ENCODE results near the gene PSIP1.
"Not testable (repeated sequence)": the region's sequence is repeated elsewhere in the genome, so short reads cannot be mapped to it uniquely, and the experiment has no call there.

Gene PSIP1

GRCh38 chr9:15480028-15480427 lies 30.7 kb downstream of the PSIP1 start:
- H3K4me1 ChIP-seq (ENCODE audit: control insufficient read depth in 5 of 5, insufficient read depth in 5 of 5, low read length in 5 of 5), result no peaks in the 10 kb centered on the region

GRCh38 chr9:15475923-15476536 lies 34.7 kb downstream of the PSIP1 start:
- peaks cover 10 to 35% (median 20%) of the 10 kb centered on the region in 5 donors for H3K36me3 ChIP-seq (ENCODE audit: control insufficient read depth in 5 of 5, insufficient read depth in 5 of 5, low read length in 5 of 5)

More at GRCh38 chr9:15480028-15480427, 30.7 kb downstream of the PSIP1 start:
- no peaks in the 10 kb centered on the region for H3K9me3 ChIP-seq (ENCODE audit: control insufficient read depth in 5 of 5, low read length in 5 of 5)
- H3K36me3 ChIP-seq (ENCODE audit: control insufficient read depth in 5 of 5, insufficient read depth in 5 of 5, low read length in 5 of 5), result peaks cover 4 to 19% (median 13%) of the 10 kb centered on the region in 5 donors
- no peak overlapping the region for H3K9ac ChIP-seq (ENCODE audit: low read length in 5 of 5)
- no peak overlapping the region for H3K27ac ChIP-seq (ENCODE audit: low read depth, low read length)
- no peak overlapping the region for H3K4me3 ChIP-seq (ENCODE audit: low read depth in 1 of 5, low read length in 5 of 5)
- no peaks in the 10 kb centered on the region for H3K27me3 ChIP-seq (ENCODE audit: control insufficient read depth in 5 of 5, insufficient read depth in 4 of 5, low read length in 5 of 5)

DNA sequence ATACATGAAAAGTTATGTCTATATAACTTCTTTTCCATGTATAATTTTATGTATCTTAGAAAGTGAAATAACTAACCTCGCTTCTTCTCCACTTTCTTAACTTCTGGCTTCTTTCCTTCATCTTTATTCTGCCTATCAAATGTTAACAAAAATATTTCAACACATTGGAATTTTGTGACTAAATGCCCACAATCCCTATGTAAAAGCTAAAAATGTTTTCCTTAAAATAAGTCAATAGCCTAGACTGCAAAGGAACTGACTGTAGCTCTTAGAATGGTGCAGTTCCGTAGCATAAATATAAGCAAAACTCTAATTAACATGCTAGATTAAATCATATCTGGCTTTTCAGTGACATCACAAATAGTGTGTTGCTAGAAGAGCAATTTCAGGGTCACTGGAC lies 40.9 kb downstream of the PSIP1 start:
- Histone ChIP-seq H3K4me1 (ENCODE audit: control insufficient read depth in 5 of 5, insufficient read depth in 5 of 5, low read length in 5 of 5) (no peaks in the 10 kb centered on the region), H3K4me3 (ENCODE audit: low read depth in 1 of 5, low read length in 5 of 5) (no peak overlapping the region), H3K27ac (ENCODE audit: low read depth, low read length) (no peak overlapping the region), H3K27me3 (ENCODE audit: control insufficient read depth in 5 of 5, insufficient read depth in 4 of 5, low read length in 5 of 5) (no peaks in the 10 kb centered on the region), H3K9me3 (ENCODE audit: control insufficient read depth in 5 of 5, low read length in 5 of 5) (no peaks in the 10 kb centered on the region), H3K9ac (ENCODE audit: low read length in 5 of 5) (no peak overlapping the region), H3K36me3 (ENCODE audit: control insufficient read depth in 5 of 5, insufficient read depth in 5 of 5, low read length in 5 of 5) (peaks cover 36 to 50% (median 43%) of the 10 kb centered on the region in 5 donors)

More at GRCh38 chr9:15475923-15476536, 34.7 kb downstream of the PSIP1 start:
- Histone ChIP-seq H3K9ac (ENCODE audit: low read length in 5 of 5) (no peak overlapping the region), H3K4me3 (ENCODE audit: low read depth in 1 of 5, low read length in 5 of 5) (no peak overlapping the region), H3K9me3 (ENCODE audit: control insufficient read depth in 5 of 5, low read length in 5 of 5) (no peaks in the 10 kb centered on the region), H3K27me3 (ENCODE audit: control insufficient read depth in 5 of 5, insufficient read depth in 4 of 5, low read length in 5 of 5) (no peaks in the 10 kb centered on the region), H3K4me1 (ENCODE audit: control insufficient read depth in 5 of 5, insufficient read depth in 5 of 5, low read length in 5 of 5) (no peaks in the 10 kb centered on the region), H3K27ac (ENCODE audit: low read depth, low read length) (no peak overlapping the region)

- Histone ChIP-seq H3K27me3 (ENCODE audit: control insufficient read depth in 5 of 5, insufficient read depth in 4 of 5, low read length in 5 of 5) (no peaks in the 10 kb centered on the region), H3K4me1 (ENCODE audit: control insufficient read depth in 5 of 5, insufficient read depth in 5 of 5, low read length in 5 of 5) (no peaks in the 10 kb centered on the region), H3K9ac (ENCODE audit: low read length in 5 of 5) (no peak overlapping the region), H3K9me3 (ENCODE audit: control insufficient read depth in 5 of 5, low read length in 5 of 5) (no peaks in the 10 kb centered on the region), H3K27ac (ENCODE audit: low read depth, low read length) (no peak overlapping the region), H3K36me3 (ENCODE audit: control insufficient read depth in 5 of 5, insufficient read depth in 5 of 5, low read length in 5 of 5) (peaks cover 38 to 53% (median 48%) of the 10 kb centered on the region in 5 donors), H3K4me3 (ENCODE audit: low read depth in 1 of 5, low read length in 5 of 5) (no peak overlapping the region)
Measured at GRCh38 chr9:15469406-15469805, 41.4 kb downstream of the PSIP1 start.

DNA sequence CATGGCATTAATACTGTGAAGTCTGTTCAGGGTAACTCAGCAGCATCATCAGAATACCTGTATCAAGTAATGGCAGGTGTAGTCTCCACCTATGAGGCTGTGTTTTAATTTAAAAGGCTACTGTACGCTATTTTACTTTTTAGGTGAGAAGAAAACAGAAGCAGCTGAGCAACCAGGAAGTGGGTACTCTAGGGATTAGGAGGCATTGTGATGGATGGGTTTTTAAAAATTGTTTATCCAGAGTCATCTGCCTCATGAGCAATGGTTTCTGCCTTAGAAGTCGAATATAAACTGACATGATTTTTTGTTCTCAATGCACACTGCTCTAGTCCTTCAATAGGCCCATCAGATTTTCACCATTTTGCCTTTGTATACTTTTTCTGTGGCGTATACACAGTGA lies 42.6 kb downstream of the PSIP1 start:
- no peaks in the 10 kb centered on the region for H3K9me3 ChIP-seq (ENCODE audit: control insufficient read depth in 5 of 5, low read length in 5 of 5)
- H3K4me3 ChIP-seq (ENCODE audit: low read depth in 1 of 5, low read length in 5 of 5), result no peak overlapping the region
- no peaks in the 10 kb centered on the region for H3K27me3 ChIP-seq (ENCODE audit: control insufficient read depth in 5 of 5, insufficient read depth in 4 of 5, low read length in 5 of 5)
- H3K4me1 ChIP-seq (ENCODE audit: control insufficient read depth in 5 of 5, insufficient read depth in 5 of 5, low read length in 5 of 5), result no peaks in the 10 kb centered on the region
- H3K9ac ChIP-seq (ENCODE audit: low read length in 5 of 5), result no peak overlapping the region
- H3K27ac ChIP-seq (ENCODE audit: low read depth, low read length), result no peak overlapping the region
- H3K36me3 ChIP-seq (ENCODE audit: control insufficient read depth in 5 of 5, insufficient read depth in 5 of 5, low read length in 5 of 5), result peaks cover 40 to 58% (median 51%) of the 10 kb centered on the region in 5 donors

GRCh38 chr9:15461601-15462000 lies 49.2 kb downstream of the PSIP1 start:
- H3K36me3 ChIP-seq (ENCODE audit: control insufficient read depth in 5 of 5, insufficient read depth in 5 of 5, low read length in 5 of 5), result peaks cover 58 to 88% (median 65%) of the 10 kb centered on the region in 5 donors
- no peak overlapping the region for H3K9ac ChIP-seq (ENCODE audit: low read length in 5 of 5)
- H3K27ac ChIP-seq (ENCODE audit: low read depth, low read length), result no peak overlapping the region
- H3K27me3 ChIP-seq (ENCODE audit: control insufficient read depth in 5 of 5, insufficient read depth in 4 of 5, low read length in 5 of 5), result no peaks in the 10 kb centered on the region
- no peak overlapping the region for H3K4me3 ChIP-seq (ENCODE audit: low read depth in 1 of 5, low read length in 5 of 5)
- H3K4me1 ChIP-seq (ENCODE audit: control insufficient read depth in 5 of 5, insufficient read depth in 5 of 5, low read length in 5 of 5), result no peaks in the 10 kb centered on the region
- no peaks in the 10 kb centered on the region for H3K9me3 ChIP-seq (ENCODE audit: control insufficient read depth in 5 of 5, low read length in 5 of 5)

GRCh38 chr9:15461056-15461455 lies 49.7 kb downstream of the PSIP1 start:
- no peak overlapping the region for H3K4me3 ChIP-seq (ENCODE audit: low read depth in 1 of 5, low read length in 5 of 5)

GRCh38 chr9:15453956-15454355 lies 56.8 kb downstream of the PSIP1 start:
- H3K9me3 ChIP-seq (ENCODE audit: control insufficient read depth in 5 of 5, low read length in 5 of 5), result no peaks in the 10 kb centered on the region
- H3K27ac ChIP-seq (ENCODE audit: low read depth, low read length), result no peak overlapping the region
- H3K4me3 ChIP-seq (ENCODE audit: low read depth in 1 of 5, low read length in 5 of 5), result no peak overlapping the region
- H3K9ac ChIP-seq (ENCODE audit: low read length in 5 of 5), result no peak overlapping the region
- H3K27me3 ChIP-seq (ENCODE audit: control insufficient read depth in 5 of 5, insufficient read depth in 4 of 5, low read length in 5 of 5), result no peaks in the 10 kb centered on the region
- H3K4me1 ChIP-seq (ENCODE audit: control insufficient read depth in 5 of 5, insufficient read depth in 5 of 5, low read length in 5 of 5), result no peaks in the 10 kb centered on the region
- peaks cover 38 to 70% (median 45%) of the 10 kb centered on the region in 5 donors for H3K36me3 ChIP-seq (ENCODE audit: control insufficient read depth in 5 of 5, insufficient read depth in 5 of 5, low read length in 5 of 5)

More at GRCh38 chr9:15461056-15461455, 49.7 kb downstream of the PSIP1 start:
- Histone ChIP-seq H3K9ac (ENCODE audit: low read length in 5 of 5) (no peak overlapping the region), H3K27me3 (ENCODE audit: control insufficient read depth in 5 of 5, insufficient read depth in 4 of 5, low read length in 5 of 5) (no peaks in the 10 kb centered on the region), H3K4me1 (ENCODE audit: control insufficient read depth in 5 of 5, insufficient read depth in 5 of 5, low read length in 5 of 5) (no peaks in the 10 kb centered on the region), H3K36me3 (ENCODE audit: control insufficient read depth in 5 of 5, insufficient read depth in 5 of 5, low read length in 5 of 5) (peaks cover 58 to 89% (median 60%) of the 10 kb centered on the region in 5 donors), H3K9me3 (ENCODE audit: control insufficient read depth in 5 of 5, low read length in 5 of 5) (no peaks in the 10 kb centered on the region), H3K27ac (ENCODE audit: low read depth, low read length) (no peak overlapping the region)

DNA sequence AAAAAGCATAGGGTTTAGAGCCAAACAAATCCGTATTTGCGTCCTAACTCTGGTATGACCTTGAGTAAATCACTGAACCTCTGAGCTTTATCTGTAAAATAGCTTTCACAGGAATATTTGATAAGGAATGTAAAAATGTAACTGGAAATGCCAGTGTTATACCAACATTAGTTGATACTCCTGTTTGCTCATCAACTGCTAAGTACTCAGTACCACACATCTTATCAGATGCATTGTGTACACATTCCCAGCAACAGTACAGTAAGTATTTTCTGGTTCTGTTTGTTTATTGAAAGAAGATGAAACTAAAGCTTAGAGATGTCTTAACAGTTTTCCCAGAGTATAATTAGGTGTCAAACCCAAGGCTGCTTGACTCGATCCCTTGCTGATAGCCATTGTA lies 66.6 kb downstream of the PSIP1 start:
- Histone ChIP-seq H3K27me3 (ENCODE audit: control insufficient read depth in 5 of 5, insufficient read depth in 4 of 5, low read length in 5 of 5) (no peaks in the 10 kb centered on the region), H3K4me1 (ENCODE audit: control insufficient read depth in 5 of 5, insufficient read depth in 5 of 5, low read length in 5 of 5) (no peaks in the 10 kb centered on the region), H3K36me3 (ENCODE audit: control insufficient read depth in 5 of 5, insufficient read depth in 5 of 5, low read length in 5 of 5) (peaks cover 32 to 63% (median 56%) of the 10 kb centered on the region in 5 donors), H3K4me3 (ENCODE audit: low read depth in 1 of 5, low read length in 5 of 5) (no peak overlapping the region), H3K9ac (ENCODE audit: low read length in 5 of 5) (no peak overlapping the region), H3K27ac (ENCODE audit: low read depth, low read length) (no peak overlapping the region), H3K9me3 (ENCODE audit: control insufficient read depth in 5 of 5, low read length in 5 of 5) (no peaks in the 10 kb centered on the region)

DNA sequence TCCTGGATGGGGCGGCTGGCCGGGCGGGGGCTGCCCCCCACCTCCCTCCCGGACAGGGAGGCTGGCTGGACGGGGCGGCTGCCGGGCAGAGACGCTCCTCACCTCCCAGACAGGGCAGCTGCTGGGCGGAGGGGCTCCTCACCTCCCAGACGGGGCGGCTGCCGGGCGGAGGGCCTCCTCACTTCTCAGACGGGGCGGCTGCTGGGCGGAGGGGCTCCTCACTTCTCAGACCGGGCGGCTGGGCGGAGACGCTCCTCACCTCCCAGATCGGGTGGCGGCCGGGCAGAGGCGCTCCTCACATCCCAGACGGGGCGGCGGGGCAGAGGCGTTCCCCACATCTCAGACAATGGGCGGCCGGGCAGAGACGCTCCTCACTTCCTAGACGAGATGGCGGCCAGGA lies 68.5 kb downstream of the PSIP1 start:
- H3K9me3 ChIP-seq (ENCODE audit: control insufficient read depth in 5 of 5, low read length in 5 of 5); H3K9ac ChIP-seq (ENCODE audit: low read length in 5 of 5); H3K27ac ChIP-seq (ENCODE audit: low read depth, low read length); H3K4me3 ChIP-seq (ENCODE audit: low read depth in 1 of 5, low read length in 5 of 5); H3K4me1 ChIP-seq (ENCODE audit: control insufficient read depth in 5 of 5, insufficient read depth in 5 of 5, low read length in 5 of 5); H3K27me3 ChIP-seq (ENCODE audit: control insufficient read depth in 5 of 5, insufficient read depth in 4 of 5, low read length in 5 of 5): not testable (repeated sequence)
- peaks cover 20 to 44% (median 38%) of the 10 kb centered on the region in 5 donors for H3K36me3 ChIP-seq (ENCODE audit: control insufficient read depth in 5 of 5, insufficient read depth in 5 of 5, low read length in 5 of 5)

Measured in subcutaneous abdominal adipose tissue (tissue), 5 donors.